Measurements from ENCODE around the gene GLB1L. TPM values are rescaled to one million over a fixed set of nuclear protein-coding genes. Genes with fewer than 3 reads are reported as not detected.

The GLB1L gene
- total RNA-seq, 1 experiment from 2014 or later, result 6.1 TPM

GRCh38 chr2:219197388-219197787 is 47.9 kb downstream of the GLB1L start:
- no peak for ATAC-seq
- H3K36me3 Mint-ChIP-seq, result no peaks in the 10 kb centered on the region
- CTCF ChIA-PET, result interaction anchor here (1.1 to 1.9 kb wide), 2 partner anchors 9 to 98 kb away, joined by 5 to 7 read pairs; partner anchors contain the start of gene ZFAND2B
- POLR2A ChIA-PET, result no interaction called here
- 0 out of 2 replicates have a peak, but pooled peaks cover 3% of the 10 kb centered on the region for H3K27me3 Mint-ChIP-seq (ENCODE audit: low read depth)
- H3K27ac Mint-ChIP-seq, result no peak overlapping the region
- no peak for TF ChIP-seq MXD4 (CRISPR knock-in tag; IDR thresholded peaks at IDR 0.05; ENCODE audit: borderline replicate concordance)
- TF ChIP-seq SP1 (CRISPR knock-in tag; conservative IDR thresholded peaks at IDR 0.05), result no peak
- no peak for TF ChIP-seq HMGA2 (CRISPR knock-in tag; IDR thresholded peaks at IDR 0.05)
- TF ChIP-seq NR1H2 (CRISPR knock-in tag; IDR thresholded peaks at IDR 0.05), result no peak
- no peak for TF ChIP-seq ZNF263 (CRISPR knock-in tag; IDR thresholded peaks at IDR 0.05; ENCODE audit: low read depth)
- no peak for TF ChIP-seq MLX (CRISPR knock-in tag; IDR thresholded peaks at IDR 0.05)
- no peak for TF ChIP-seq RORB (CRISPR knock-in tag; IDR thresholded peaks at IDR 0.05)
- TF ChIP-seq NR3C1 (CRISPR knock-in tag; conservative IDR thresholded peaks at IDR 0.05; ENCODE audit: low read depth), result no peak
- no peak for TF ChIP-seq TEAD4 (CRISPR knock-in tag; IDR thresholded peaks at IDR 0.05)
- no peak for TF ChIP-seq CREB1 (CRISPR knock-in tag; IDR thresholded peaks at IDR 0.05)
- no peak for TF ChIP-seq ZNF532 (CRISPR knock-in tag; IDR thresholded peaks at IDR 0.05; ENCODE audit: borderline replicate concordance)
- TF ChIP-seq NFATC4 (CRISPR knock-in tag; IDR thresholded peaks at IDR 0.05), result no peak
- TF ChIP-seq PREB (CRISPR knock-in tag; IDR thresholded peaks at IDR 0.05; ENCODE audit: borderline replicate concordance), result no peak
- no peak for TF ChIP-seq FOXJ3 (CRISPR knock-in tag; IDR thresholded peaks at IDR 0.05; ENCODE audit: borderline replicate concordance)
- no peak for TF ChIP-seq ZNF425 (CRISPR knock-in tag; conservative IDR thresholded peaks at IDR 0.05)
- H3K4me3 Mint-ChIP-seq, result no peak overlapping the region
- DNase-seq (ENCODE audit: low spot score), result no peak
- H3K4me1 Mint-ChIP-seq, result peaks cover 8% of the 10 kb centered on the region
- H3K9me3 Mint-ChIP-seq, result peaks cover 10% of the 10 kb centered on the region

GRCh38 chr2:219186754-219187456 is 58.3 kb downstream of the GLB1L start:
- no peaks in the 10 kb centered on the region for H3K4me1 Mint-ChIP-seq
- no peak overlapping the region; the same call in 1 of the 2 replicates for H3K27ac Mint-ChIP-seq
- H3K36me3 Mint-ChIP-seq, result peaks cover 13% of the 10 kb centered on the region; the same call in 1 of the 2 replicates
- ChIA-PET CTCF (no interaction called here), POLR2A (no interaction called here)
- no peak for DNase-seq (ENCODE audit: low spot score)
- TF ChIP-seq ZMAT4 (CRISPR knock-in tag; IDR thresholded peaks at IDR 0.05) (no peak), FOXK1 (CRISPR knock-in tag; IDR thresholded peaks at IDR 0.05) (no peak), PREB (CRISPR knock-in tag; IDR thresholded peaks at IDR 0.05; ENCODE audit: borderline replicate concordance) (no peak), USF1 (CRISPR knock-in tag; IDR thresholded peaks at IDR 0.05) (no peak), ZNF281 (CRISPR knock-in tag; IDR thresholded peaks at IDR 0.05) (no peak), FOXP1 (CRISPR knock-in tag; IDR thresholded peaks at IDR 0.05; ENCODE audit: borderline replicate concordance) (no peak), NR1H2 (CRISPR knock-in tag; IDR thresholded peaks at IDR 0.05) (no peak)
- ATAC-seq, result no peak
- H3K9me3 Mint-ChIP-seq, result no peaks in the 10 kb centered on the region
- H3K4me3 Mint-ChIP-seq, result no peak overlapping the region
- H3K27me3 Mint-ChIP-seq (ENCODE audit: low read depth), result peaks cover 3% of the 10 kb centered on the region; the same call in 1 of the 2 replicates

Measured in WTC11 (cell line).